NB4 (cell line): ENCODE data around the gene INPP5A.

Experiments
- CTCF ChIP-seq: IDR thresholded peaks from one replicate; pipeline ENCODE4 v1.5.1; 2012; ENCODE audit warnings: low read depth, low read length
- POLR2A ChIP-seq: IDR thresholded peaks from 2 replicates; pipeline ENCODE4 v1.6.1; 2011; ENCODE audit warnings: mild to moderate bottlenecking; ENCODE audit not compliant: insufficient read length; ENCODE audit errors: extremely low read depth

GRCh38 chr10:132813001-132813401 is 275.4 kb downstream of the INPP5A start:
- TF ChIP-seq POLR2A, result no peak
- TF ChIP-seq CTCF, result no peak
